SKM-1 treated with dmso at 0.1 percent for 144 hours (cell line): ENCODE results near the gene GIMAP8.
"Not testable (repeated sequence)": the region's sequence is repeated elsewhere in the genome, so short reads cannot be mapped to it uniquely, and the experiment has no call there.

Experiments
- DNase-seq: peaks from one replicate; lab custom pipeline; 2025; ENCODE audit not compliant: unreplicated experiment; lab: John Stamatoyannopoulos, UW

The GIMAP8 gene

GRCh38 chr7:150435390-150436073 is 14.9 kb upstream of the GIMAP8 start:
- DNase-seq: peak; percentile 14

GRCh38 chr7:150439967-150440366 is 10.5 kb upstream of the GIMAP8 start:
- DNase-seq: no peak

GRCh38 chr7:150441524-150441923 is 8.9 kb upstream of the GIMAP8 start:
- DNase-seq: no peak

DNA sequence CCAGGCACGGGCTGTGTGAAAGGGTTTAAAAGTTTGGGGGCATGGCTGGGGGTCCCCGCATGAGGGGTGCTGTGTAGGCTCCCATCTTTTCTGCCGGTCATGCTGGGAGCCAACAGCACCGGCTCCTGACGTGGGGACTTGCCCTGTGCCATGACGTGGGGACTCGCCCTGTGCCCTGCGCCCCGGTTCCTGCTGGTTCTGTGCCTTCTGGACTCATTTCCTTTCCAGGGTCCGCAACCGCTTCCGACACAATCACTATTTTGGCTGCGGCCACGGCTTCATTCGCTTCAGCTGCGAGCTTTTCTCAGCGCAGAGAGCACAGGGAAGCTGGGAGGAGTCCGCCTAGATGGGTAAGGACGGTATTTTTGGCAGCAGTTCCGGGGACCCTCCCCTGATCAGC is 7.6 kb upstream of the GIMAP8 start:
- DNase-seq: no peak

- no peak for DNase-seq
Measured at GRCh38 chr7:150443793-150444540, 6.5 kb upstream of the GIMAP8 start.

DNA sequence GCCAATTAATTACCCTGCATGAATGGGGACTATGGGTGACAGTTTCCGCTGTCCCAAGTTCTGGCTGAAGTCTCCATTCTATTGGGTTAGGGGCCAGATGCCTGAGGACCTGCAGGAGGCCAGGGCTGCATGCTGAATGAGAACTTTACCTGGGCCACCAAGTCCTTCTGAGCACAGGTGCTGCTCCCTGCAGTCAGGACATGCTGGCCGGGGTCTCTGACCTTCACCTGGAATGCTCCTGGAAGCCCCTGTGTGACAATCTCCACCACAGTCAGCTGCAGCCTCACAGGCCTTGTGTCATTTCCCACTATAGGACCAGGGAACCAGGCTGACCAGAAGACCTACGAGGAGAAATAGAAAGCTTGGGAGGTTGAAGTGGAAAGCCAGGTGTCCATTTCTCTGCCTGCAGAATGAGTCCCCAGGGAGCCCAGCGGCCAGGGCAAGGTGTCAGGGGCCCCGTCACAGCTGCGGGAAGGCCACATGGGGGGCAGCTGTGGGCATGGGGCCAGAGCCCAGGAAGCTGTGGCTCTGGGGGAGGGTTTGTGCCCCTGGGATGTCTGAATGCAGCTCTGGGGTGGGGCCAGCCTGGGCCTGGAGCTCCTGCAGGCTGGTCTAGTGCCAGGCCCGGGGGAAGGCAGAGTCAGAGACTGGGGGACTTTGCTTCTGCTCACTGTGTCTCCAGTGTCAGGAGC is 5.6 kb upstream of the GIMAP8 start:
- no peak for DNase-seq

DNA sequence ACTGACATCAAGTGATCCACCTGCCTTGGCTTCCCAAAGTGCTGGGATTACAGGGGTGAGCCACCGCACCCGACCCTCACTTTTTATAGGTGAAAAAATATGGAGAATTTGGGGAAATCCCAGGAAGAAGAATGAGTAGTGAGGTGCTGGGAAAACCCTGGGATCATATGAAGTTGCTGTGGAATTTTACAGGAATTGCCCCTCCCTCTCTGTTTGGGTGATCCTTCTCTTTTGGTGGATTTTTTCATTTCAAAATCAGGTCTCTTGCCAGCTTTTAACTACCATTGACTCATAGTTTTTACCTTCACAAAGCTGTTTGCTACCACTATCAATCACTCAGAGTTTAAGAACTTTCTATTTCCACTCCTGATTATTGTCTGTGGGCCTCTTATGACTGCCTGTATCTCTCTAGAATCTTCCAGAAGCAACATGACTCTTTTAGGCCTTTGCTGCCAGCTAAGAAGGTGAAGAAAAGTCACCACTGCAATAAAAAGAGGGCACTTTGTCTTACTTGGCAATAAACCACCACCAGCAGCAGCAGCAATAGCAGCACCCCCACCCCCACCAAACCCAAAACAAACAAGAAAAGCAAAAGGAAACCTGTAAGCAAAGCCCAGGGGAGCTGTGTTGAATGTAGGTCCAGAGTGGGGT is 4.0 kb upstream of the GIMAP8 start:
- DNase-seq: no peak

DNA sequence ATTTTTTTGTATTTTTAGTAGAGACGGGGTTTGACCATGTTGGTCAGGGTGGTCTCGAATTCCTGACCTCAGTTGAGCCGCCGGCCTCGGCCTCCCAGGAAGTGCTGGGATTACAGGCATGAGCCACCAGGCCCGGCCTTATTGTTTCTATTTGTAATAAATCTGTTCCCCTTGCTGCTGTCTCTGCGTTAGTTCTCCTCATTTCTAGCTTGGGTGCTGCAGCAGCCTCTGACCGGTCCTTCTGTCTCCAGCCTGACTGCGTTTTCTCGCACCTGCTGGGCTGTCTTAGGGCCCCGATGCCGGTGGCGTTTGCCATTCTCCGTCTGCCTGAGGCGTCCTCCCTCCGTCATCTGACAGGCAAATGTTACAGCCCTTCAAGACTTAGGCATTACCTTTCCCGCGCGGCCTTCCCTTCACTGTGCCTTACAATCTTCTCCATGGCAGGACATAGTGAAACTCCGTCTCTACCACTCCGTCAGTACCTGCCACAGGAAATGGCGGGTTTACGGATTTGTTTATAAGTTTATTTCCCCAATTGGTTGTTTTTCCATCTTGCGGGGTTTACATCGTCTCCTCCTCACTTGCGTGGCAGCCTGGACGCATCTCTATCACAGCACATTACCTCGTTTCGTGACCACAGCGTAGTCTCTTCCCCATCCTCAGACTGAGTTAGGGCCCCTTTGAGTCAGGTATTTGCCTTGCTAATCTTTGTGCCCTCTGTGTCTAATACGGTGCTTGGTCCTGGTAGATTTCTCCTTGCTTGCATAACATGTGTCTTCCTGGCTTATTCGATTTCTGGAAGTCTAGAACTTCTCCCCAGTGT is 2.3 kb upstream of the GIMAP8 start:
- no peak for DNase-seq

GRCh38 chr7:150448789-150449147 is 1.7 kb upstream of the GIMAP8 start:
- peak; percentile 20 for DNase-seq

DNA sequence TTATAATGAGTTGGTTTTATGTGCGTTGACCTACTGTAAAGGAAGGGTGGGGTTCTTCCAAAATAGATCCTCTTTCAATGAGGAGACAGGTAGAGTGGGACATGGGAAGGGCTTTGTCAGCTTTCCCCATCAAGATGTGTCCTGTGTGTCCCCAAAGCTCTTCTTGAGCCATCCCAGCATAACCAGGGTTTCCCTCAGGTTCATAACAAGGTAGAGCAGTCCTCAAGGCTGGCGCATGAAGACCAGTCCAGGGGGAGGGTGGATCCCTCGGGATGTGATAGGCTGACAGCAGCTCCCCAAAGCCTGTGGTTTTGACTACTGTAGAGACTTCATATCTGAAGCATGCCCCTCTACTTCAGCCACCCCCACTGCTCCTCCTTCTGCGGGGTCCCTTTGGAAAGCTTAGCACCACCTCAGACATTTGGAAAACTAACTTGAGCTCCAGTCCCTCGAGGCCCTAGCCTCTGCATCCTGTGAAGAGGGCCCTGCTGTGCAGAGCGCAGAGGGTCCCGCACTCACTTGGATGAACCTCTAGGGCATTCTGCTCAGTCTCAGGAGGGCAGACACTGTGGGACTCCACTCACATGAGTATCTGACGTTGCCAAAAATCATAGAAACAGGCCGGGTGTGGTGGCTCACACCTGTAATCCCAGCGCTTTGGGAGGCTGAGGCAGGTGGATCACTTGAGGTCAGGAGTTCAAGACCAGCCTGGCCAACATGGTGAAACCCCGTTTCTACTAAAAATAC is 1.1 kb upstream of the GIMAP8 start:
- no peak for DNase-seq

- DNase-seq: no peak
Measured at GRCh38 chr7:150451097-150451793, 815 bp downstream of the GIMAP8 start.

GRCh38 chr7:150451833-150452461 is 1.5 kb downstream of the GIMAP8 start:
- DNase-seq: no peak

- no peak for DNase-seq
Measured at GRCh38 chr7:150453181-150453580, 2.8 kb downstream of the GIMAP8 start.

GRCh38 chr7:150453892-150454291 is 3.5 kb downstream of the GIMAP8 start:
- no peak for DNase-seq

DNA sequence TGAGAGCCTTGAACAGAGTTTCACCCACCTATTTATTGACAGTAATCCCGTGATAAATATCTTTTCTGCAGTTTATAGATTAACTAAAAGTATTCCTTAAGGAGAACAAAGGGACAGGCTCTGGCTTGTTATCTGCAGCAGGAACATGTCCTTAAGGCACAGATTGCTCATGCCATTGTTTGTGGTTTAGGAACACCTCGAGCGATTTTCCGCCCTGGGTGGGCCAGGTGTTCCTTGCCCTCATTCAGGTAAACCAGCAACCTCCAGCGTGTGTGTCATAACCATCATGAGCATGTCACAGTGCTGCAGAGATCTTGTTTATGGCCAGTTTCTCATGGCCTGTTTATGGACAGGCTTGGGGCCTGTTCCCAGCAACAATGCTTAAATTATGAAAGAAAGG is 6.6 kb downstream of the GIMAP8 start:
- not testable (repeated sequence) for DNase-seq

GRCh38 chr7:150458235-150458634 is 7.8 kb downstream of the GIMAP8 start:
- DNase-seq: no peak

DNA sequence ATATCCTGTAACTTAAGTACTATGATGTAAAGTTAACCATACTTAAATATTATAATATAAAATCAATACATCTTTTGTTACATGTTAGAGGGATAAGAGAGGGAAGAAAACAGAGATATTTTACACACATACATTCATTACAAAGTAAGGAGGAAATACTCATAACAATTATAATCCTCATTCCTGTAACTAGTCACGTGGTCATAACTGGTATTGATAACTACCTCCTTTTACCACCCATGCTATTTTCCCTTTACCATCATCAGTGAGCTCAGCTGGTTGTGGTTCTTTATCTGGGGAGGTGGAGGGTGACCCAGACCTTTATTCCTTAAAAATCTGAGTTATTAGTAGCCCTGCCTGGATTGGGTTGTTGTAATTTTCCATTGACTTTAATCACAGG is 8.3 kb downstream of the GIMAP8 start:
- DNase-seq: no peak

DNA sequence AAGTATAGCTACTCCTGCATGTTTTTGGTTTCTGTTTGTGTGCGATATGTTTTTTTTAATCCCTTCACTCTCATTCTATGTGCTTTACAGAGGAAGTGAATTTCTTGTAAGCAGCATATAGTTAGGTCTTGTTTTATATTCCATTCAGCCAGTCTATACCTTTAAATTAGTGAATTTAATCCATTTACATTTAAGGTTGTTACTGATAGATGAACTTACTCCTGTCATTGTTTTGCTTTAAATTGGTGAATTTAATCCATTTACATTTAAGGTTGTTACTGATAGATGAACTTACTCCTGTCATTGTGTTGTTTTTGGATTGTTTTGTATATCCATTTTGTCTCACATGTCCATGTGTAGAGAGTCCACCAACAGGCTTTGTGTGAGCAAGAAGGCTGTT is 11.1 kb downstream of the GIMAP8 start:
- DNase-seq: no peak

DNA sequence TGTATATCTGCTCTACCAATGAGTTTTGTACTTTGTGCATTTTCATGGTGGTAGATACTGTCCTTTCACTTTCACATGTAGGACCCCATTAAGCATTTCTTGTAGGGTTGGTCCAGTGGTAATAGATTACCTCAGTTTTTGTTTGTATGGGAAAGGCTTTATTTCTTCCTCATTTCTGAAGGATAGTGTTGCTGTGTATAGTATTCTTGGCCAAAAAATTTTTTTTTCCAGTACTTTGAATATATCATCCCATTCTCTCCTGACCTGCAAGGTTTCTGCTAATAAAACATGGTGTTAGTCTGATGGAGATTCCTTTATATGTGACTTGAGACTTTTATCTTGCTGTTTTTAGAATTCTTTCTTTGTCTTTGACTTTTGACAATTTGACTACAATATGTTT is 12.0 kb downstream of the GIMAP8 start:
- DNase-seq: no peak
